H9 (cell line): ENCODE results near the gene FN3KRP. TPM values are rescaled to one million over a fixed set of nuclear protein-coding genes. Genes with fewer than 3 reads are reported as not detected.

Source experiments
- DNase-seq: peaks from one replicate; pipeline ENCODE4 v3.0.0-alpha.2; 2017
- H2AFZ ChIP-seq: one replicate; pipeline ENCODE4 v1.6.1; 2013; ENCODE audit warnings: mild to moderate bottlenecking, low read length, control low read depth, moderate library complexity
- H2AK5ac ChIP-seq: 2 replicates; pipeline ENCODE4 v1.6.1; 2013; ENCODE audit warnings: low read length, control low read depth, mixed read lengths; ENCODE audit not compliant: insufficient read length
- H2BK120ac ChIP-seq: one replicate; pipeline ENCODE4 v1.6.1; 2013; ENCODE audit warnings: low read depth, mild to moderate bottlenecking, low read length, control low read depth, inconsistent platforms; ENCODE audit not compliant: poor library complexity, severe bottlenecking
- H2BK12ac ChIP-seq: 2 replicates; pipeline ENCODE4 v1.6.1; 2013; ENCODE audit warnings: low read length, control low read depth, mixed read lengths, low read depth; ENCODE audit not compliant: insufficient read length
- H2BK15ac ChIP-seq: 2 replicates; pipeline ENCODE4 v1.6.1; 2013; ENCODE audit warnings: low read depth, low read length, control low read depth
- H2BK20ac ChIP-seq: one replicate; pipeline ENCODE4 v1.6.1; 2013; ENCODE audit warnings: low read depth, mild to moderate bottlenecking, low read length, control low read depth, inconsistent platforms; ENCODE audit not compliant: poor library complexity, severe bottlenecking
- H2BK5ac ChIP-seq: 2 replicates; pipeline ENCODE4 v1.6.1; 2013; ENCODE audit warnings: low read length, control low read depth, mixed read lengths; ENCODE audit not compliant: insufficient read length
- H3K14ac ChIP-seq: 2 replicates; pipeline ENCODE4 v1.6.1; 2013; ENCODE audit warnings: low read length, control low read depth; ENCODE audit not compliant: insufficient read depth
- H3K18ac ChIP-seq: 2 replicates; pipeline ENCODE4 v1.6.1; 2013; ENCODE audit warnings: low read depth, mild to moderate bottlenecking, mixed read lengths, low read length, control low read depth; ENCODE audit not compliant: insufficient read length
- H3K23ac ChIP-seq: 2 replicates; pipeline ENCODE4 v1.6.1; 2013; ENCODE audit warnings: low read length, control low read depth, mixed read lengths, low read depth; ENCODE audit not compliant: insufficient read length
- H3K23me2 ChIP-seq: 2 replicates; pipeline ENCODE4 v1.6.1; 2013; ENCODE audit warnings: low read depth, mild to moderate bottlenecking, mixed read lengths, low read length, control low read depth; ENCODE audit not compliant: insufficient read length, poor library complexity, severe bottlenecking
- H3K27ac ChIP-seq: 2 replicates; pipeline ENCODE4 v1.5.1; 2013; ENCODE audit warnings: low read length, control low read depth, mixed read lengths, low read depth; ENCODE audit not compliant: insufficient read length
- H3K27me3 ChIP-seq: 2 replicates; pipeline ENCODE4 v1.6.1; 2013; ENCODE audit warnings: low read length, control low read depth, inconsistent platforms; ENCODE audit not compliant: insufficient read depth
- H3K4ac ChIP-seq: 2 replicates; pipeline ENCODE4 v1.6.1; 2013; ENCODE audit warnings: low read depth, mild to moderate bottlenecking, control low read depth, inconsistent platforms, low read length, moderate library complexity
- H3K4me1 ChIP-seq: 2 replicates; pipeline ENCODE4 v1.6.1; 2013; ENCODE audit warnings: low read length, control low read depth, inconsistent platforms; ENCODE audit not compliant: insufficient read depth
- H3K4me2 ChIP-seq: 2 replicates; pipeline ENCODE4 v1.6.1; 2013; ENCODE audit warnings: low read length, control low read depth, mixed read lengths; ENCODE audit not compliant: insufficient read length, insufficient read depth
- H3K56ac ChIP-seq: 2 replicates; pipeline ENCODE4 v1.6.1; 2013; ENCODE audit warnings: low read depth, mild to moderate bottlenecking, mixed read lengths, low read length, control low read depth; ENCODE audit not compliant: insufficient read length
- H3K79me1 ChIP-seq: 2 replicates; pipeline ENCODE4 v1.6.1; 2013; ENCODE audit warnings: low read depth, mild to moderate bottlenecking, moderate library complexity, low read length, control low read depth, inconsistent platforms; ENCODE audit not compliant: insufficient read depth, poor library complexity, severe bottlenecking
- H3K79me2 ChIP-seq: 2 replicates; pipeline ENCODE4 v1.6.1; 2013; ENCODE audit warnings: low read length, control low read depth, inconsistent platforms; ENCODE audit not compliant: insufficient read depth
- H3K9ac ChIP-seq: 2 replicates; pipeline ENCODE4 v1.6.1; 2013; ENCODE audit warnings: low read length, control low read depth, mixed read lengths; ENCODE audit not compliant: insufficient read length; ENCODE audit errors: extremely low read depth
- H3K9me3 ChIP-seq: one replicate; pipeline ENCODE4 v1.6.1; 2013; ENCODE audit warnings: low read depth, low read length, inconsistent platforms; ENCODE audit not compliant: control insufficient read depth
- H3T11ph ChIP-seq: one replicate; pipeline ENCODE4 v1.6.1; 2013; ENCODE audit warnings: mild to moderate bottlenecking, low read length, control low read depth, inconsistent platforms
- H4K20me1 ChIP-seq: one replicate; pipeline ENCODE4 v1.6.1; 2013; ENCODE audit not compliant: control insufficient read depth, insufficient read length, insufficient read depth
- H4K5ac ChIP-seq: 2 replicates; pipeline ENCODE4 v1.6.1; 2013; ENCODE audit warnings: low read depth, mild to moderate bottlenecking, mixed read lengths, low read length, control low read depth; ENCODE audit not compliant: insufficient read length
- H4K8ac ChIP-seq: replicated peaks from 2 replicates; pipeline ENCODE4 v1.6.1; 2013; ENCODE audit warnings: low read length, control low read depth, mixed read lengths, low read depth; ENCODE audit not compliant: insufficient read length
- H4K91ac ChIP-seq: 2 replicates; pipeline ENCODE4 v1.6.1; 2013; ENCODE audit warnings: low read depth, mild to moderate bottlenecking, moderate library complexity, mixed read lengths, low read length, control low read depth; ENCODE audit not compliant: insufficient read length
- H3K27ac Mint-ChIP-seq, 3 experiments: 2 replicates in 2 of 3; 3 replicates in 1 of 3; pipeline ENCODE4 v1.8.0; 2020 to 2021; ENCODE audit warnings: mixed read lengths in 3 of 3, mild to moderate bottlenecking in 1 of 3, moderate library complexity in 1 of 3
- H3K27me3 Mint-ChIP-seq: 2 replicates; pipeline ENCODE4 v1.8.0; 2021; ENCODE audit warnings: low read depth, mild to moderate bottlenecking, moderate library complexity, mixed read lengths
- H3K36me3 Mint-ChIP-seq, 3 experiments: 2 replicates in 2 of 3; 3 replicates in 1 of 3; pipeline ENCODE4 v1.8.0; 2020 to 2021; ENCODE audit warnings: low read depth in 3 of 3, mixed read lengths in 3 of 3; ENCODE audit not compliant: insufficient read depth in 1 of 3
- H3K4me1 Mint-ChIP-seq, 2 experiments: 2 replicates each; pipeline ENCODE4 v1.8.0; 2020; ENCODE audit warnings: mixed read lengths in 2 of 2
- H3K4me3 Mint-ChIP-seq, 2 experiments: 2 replicates in 1 of 2; 3 replicates in 1 of 2; pipeline ENCODE4 v1.8.0; 2020 to 2021; ENCODE audit warnings: mild to moderate bottlenecking in 2 of 2, mixed read lengths in 2 of 2, moderate library complexity in 1 of 2
- H3K9me3 Mint-ChIP-seq, 2 experiments: 2 replicates in 1 of 2; 3 replicates in 1 of 2; pipeline ENCODE4 v1.8.0; 2020; ENCODE audit warnings: mild to moderate bottlenecking in 2 of 2, mixed read lengths in 2 of 2, moderate library complexity in 1 of 2
- WGBS: extraction: QIAGEN DNeasy Blood & Tissue Kit; methylation state at CpG from one replicate; pipeline ENCODE4 v1.1.7; 2013; ENCODE audit warnings: missing lambda C conversion rate, low lambda C conversion rate, mixed read lengths; ENCODE audit not compliant: insufficient read length; ENCODE audit errors: extremely low coverage; 5-methylcytosine and 5-hydroxymethylcytosine counted together
- total RNA-seq: library from RNA; stranded (reverse); gene quantifications from 2 replicates; pipeline ENCODE4 v1.2.1, GENCODE V29; 2021
- TF ChIP-seq, protein P1 (sequence below): fragments of 200-600 bp; sonication (generic); conservative IDR thresholded peaks from 3 replicates; pipeline ENCODE4 v1.8.0; 2021; ENCODE audit warnings: antibody characterized with exemption, mild to moderate bottlenecking

The FN3KRP gene
- total RNA-seq, 1 experiment from 2014 or later = 32.9 TPM

DNA sequence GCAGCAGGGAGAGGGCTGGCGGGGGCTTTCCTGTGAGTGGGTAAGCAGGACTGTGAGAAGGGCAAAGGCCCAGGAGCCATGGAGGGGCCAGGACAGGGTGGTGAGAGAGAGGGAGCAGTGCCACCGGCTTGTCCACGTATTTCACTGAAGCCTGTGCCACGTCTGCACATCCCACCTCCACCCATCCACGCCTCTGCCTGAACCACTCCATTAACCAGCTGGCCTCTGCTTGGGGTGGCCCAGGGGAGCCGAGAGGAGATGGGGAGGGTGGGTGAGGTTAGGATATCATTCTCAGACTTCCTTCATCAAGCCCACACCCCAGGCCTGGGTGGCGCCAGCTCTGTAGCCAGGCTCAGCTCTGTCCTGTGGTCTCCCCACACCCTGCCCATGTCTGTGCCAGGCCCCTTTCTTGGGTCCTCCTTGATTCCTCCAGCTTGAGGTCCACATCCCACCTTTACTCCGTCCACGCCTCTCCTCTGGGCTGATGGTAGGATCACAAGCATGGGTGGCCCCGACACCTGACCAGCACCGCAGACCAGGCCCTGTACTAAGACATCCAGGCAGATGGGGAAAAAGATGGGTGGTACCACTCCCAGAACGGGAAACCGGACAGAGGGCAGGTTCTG is 15.7 kb downstream of the FN3KRP start:
- H3K79me2 ChIP-seq = no peaks in the 10 kb centered on the region
- Mint-ChIP-seq H3K36me3 (peaks cover 8 to 32% (median 19%) of the 10 kb centered on the region in 3 experiments; a peak in 6 of 7 replicates), H3K4me3 (no peak overlapping the region; a peak in 1 of 5 replicates), H3K27ac (no peak overlapping the region), H3K27me3 (peaks cover 3% of the 10 kb centered on the region; the same call in 1 of the 2 replicates), H3K4me1 (peaks cover 0 to 6% of the 10 kb centered on the region in 2 experiments; a peak in 2 of 4 replicates), H3K9me3 (no peaks in the 10 kb centered on the region; a peak in 2 of 5 replicates)
- H4K5ac ChIP-seq = no peak overlapping the region
- no CpG with 5 or more reads among the region's 13 CpGs for WGBS
- H3K4ac ChIP-seq = no peak overlapping the region
- DNase-seq = no peak
- H3K56ac ChIP-seq = no peak overlapping the region
- no peak overlapping the region for H2AFZ ChIP-seq
- H4K8ac ChIP-seq = no peak overlapping the region
- H3K4me2 ChIP-seq = no peak overlapping the region
- no peak overlapping the region for H3K18ac ChIP-seq
- H3K9ac ChIP-seq = no peak overlapping the region
- no peak overlapping the region for H2BK15ac ChIP-seq
- H3K23ac ChIP-seq = no peak overlapping the region
- no peaks in the 10 kb centered on the region for H3K4me1 ChIP-seq
- no peak overlapping the region for H2BK20ac ChIP-seq
- TF ChIP-seq, protein P1, sequence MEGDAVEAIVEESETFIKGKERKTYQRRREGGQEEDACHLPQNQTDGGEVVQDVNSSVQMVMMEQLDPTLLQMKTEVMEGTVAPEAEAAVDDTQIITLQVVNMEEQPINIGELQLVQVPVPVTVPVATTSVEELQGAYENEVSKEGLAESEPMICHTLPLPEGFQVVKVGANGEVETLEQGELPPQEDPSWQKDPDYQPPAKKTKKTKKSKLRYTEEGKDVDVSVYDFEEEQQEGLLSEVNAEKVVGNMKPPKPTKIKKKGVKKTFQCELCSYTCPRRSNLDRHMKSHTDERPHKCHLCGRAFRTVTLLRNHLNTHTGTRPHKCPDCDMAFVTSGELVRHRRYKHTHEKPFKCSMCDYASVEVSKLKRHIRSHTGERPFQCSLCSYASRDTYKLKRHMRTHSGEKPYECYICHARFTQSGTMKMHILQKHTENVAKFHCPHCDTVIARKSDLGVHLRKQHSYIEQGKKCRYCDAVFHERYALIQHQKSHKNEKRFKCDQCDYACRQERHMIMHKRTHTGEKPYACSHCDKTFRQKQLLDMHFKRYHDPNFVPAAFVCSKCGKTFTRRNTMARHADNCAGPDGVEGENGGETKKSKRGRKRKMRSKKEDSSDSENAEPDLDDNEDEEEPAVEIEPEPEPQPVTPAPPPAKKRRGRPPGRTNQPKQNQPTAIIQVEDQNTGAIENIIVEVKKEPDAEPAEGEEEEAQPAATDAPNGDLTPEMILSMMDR = no peak
- no peak overlapping the region for H2BK12ac ChIP-seq
- no peak overlapping the region for H3T11ph ChIP-seq
- no peaks in the 10 kb centered on the region for H3K27me3 ChIP-seq
- H3K23me2 ChIP-seq = peaks cover 3% of the 10 kb centered on the region
- H2BK120ac ChIP-seq = no peak overlapping the region
- H4K91ac ChIP-seq = no peak overlapping the region
- no peak overlapping the region for H2AK5ac ChIP-seq
- no peak overlapping the region for H3K14ac ChIP-seq
- H3K27ac ChIP-seq = no peak overlapping the region
- no peaks in the 10 kb centered on the region for H4K20me1 ChIP-seq
- no peaks in the 10 kb centered on the region for H3K9me3 ChIP-seq
- no peaks in the 10 kb centered on the region for H3K79me1 ChIP-seq
- no peak overlapping the region for H2BK5ac ChIP-seq
